ENCODE measurements around the gene ADAM12. TPM values are rescaled to one million over a fixed set of nuclear protein-coding genes. Genes with fewer than 3 reads are reported as not detected.
A peak's percentile ranks its signal among the peaks of the same experiment; 100 is the strongest.

The ADAM12 gene
- total RNA-seq, 1 experiment from 2014 or later, result not detected

DNA sequence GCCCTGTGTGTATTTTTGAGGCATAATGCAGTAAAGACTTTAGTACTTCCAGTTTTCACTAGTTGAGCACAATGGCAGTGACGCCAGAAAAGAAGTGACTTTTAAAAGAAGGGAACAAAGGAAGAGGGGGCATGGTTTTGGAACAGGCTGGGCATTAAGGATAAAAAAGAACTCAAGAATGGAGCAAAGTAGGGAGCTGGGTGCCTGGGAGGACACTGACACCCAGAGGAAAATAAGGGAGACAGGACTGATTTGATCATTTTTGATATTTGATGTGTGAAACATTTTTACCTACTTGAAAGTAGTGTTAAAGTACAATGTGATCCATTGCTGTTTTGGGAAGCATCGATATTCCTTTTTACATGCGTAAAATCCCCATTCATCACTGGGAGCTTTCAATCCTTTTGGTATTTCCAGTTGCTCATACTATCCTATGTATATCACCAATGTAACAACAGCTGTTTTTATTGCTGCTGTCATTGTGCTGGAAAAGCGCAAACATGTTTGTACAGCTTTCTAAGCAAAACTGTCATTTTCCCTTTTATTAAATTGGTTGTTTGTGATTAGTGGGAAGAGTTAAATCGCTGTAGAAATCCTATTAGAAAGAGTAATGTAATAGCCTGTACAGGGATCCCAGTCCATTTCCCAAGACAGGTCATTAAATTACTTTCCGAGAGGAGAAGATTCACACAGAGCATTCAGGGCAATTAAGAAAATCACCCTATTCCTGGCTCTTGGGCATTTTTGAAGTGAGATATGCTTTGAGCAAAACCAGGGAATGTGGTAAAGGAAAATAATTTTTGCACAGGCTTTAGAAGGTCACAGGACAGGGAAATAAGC is 85.2 kb downstream of the ADAM12 start:
- Histone ChIP-seq H3K4me2 (ENCODE audit: low read length) (no peak overlapping the region), H3K79me2 (ENCODE audit: insufficient read depth, low read length) (no peaks in the 10 kb centered on the region), H3K9me3 (ENCODE audit: control insufficient read depth in 1 of 2, insufficient read depth in 1 of 2, low read depth in 1 of 2, low read length in 2 of 2) (no peaks in the 10 kb centered on the region), H3K9ac (ENCODE audit: low read length) (no peak overlapping the region), H3K4me3 (replicated peaks in 1 of 2; ENCODE audit: low read depth in 1 of 2, low read length in 2 of 2) (no peak overlapping the region), H3K36me3 (ENCODE audit: control insufficient read depth in 1 of 2, insufficient read depth in 2 of 2, low read length in 2 of 2) (no peaks in the 10 kb centered on the region), H3K27me3 (ENCODE audit: insufficient read depth, low read length) (peaks cover 62% of the 10 kb centered on the region), H4K20me1 (ENCODE audit: insufficient read depth) (no peaks in the 10 kb centered on the region), H2AFZ (ENCODE audit: low read depth, low read length, poor library complexity, severe bottlenecking) (no peak overlapping the region), H3K27ac (ENCODE audit: low read depth, low read length) (no peak overlapping the region), H3K9me2 (ENCODE audit: insufficient read depth) (no peaks in the 10 kb centered on the region), H3K4me1 (ENCODE audit: control insufficient read depth in 1 of 2, insufficient read depth in 2 of 2, low read length in 2 of 2) (no peaks in the 10 kb centered on the region)
- DNase-seq (ENCODE audit: low read depth, low spot score) (no peak), ATAC-seq (no peak)
- TF ChIP-seq EZH2phosphoT487 (IDR thresholded peaks at IDR 0.05; ENCODE audit: borderline replicate concordance) (no peak), RAD21 (IDR thresholded peaks at IDR 0.05; ENCODE audit: low read depth) (peak; percentile 37)
- TF ChIP-seq, protein P1, sequence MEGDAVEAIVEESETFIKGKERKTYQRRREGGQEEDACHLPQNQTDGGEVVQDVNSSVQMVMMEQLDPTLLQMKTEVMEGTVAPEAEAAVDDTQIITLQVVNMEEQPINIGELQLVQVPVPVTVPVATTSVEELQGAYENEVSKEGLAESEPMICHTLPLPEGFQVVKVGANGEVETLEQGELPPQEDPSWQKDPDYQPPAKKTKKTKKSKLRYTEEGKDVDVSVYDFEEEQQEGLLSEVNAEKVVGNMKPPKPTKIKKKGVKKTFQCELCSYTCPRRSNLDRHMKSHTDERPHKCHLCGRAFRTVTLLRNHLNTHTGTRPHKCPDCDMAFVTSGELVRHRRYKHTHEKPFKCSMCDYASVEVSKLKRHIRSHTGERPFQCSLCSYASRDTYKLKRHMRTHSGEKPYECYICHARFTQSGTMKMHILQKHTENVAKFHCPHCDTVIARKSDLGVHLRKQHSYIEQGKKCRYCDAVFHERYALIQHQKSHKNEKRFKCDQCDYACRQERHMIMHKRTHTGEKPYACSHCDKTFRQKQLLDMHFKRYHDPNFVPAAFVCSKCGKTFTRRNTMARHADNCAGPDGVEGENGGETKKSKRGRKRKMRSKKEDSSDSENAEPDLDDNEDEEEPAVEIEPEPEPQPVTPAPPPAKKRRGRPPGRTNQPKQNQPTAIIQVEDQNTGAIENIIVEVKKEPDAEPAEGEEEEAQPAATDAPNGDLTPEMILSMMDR (IDR thresholded peaks at IDR 0.05 in 2 of 3, conservative IDR thresholded peaks at IDR 0.05 in 1 of 3; ENCODE audit: borderline replicate concordance in 1 of 3, insufficient read depth in 1 of 3, low read depth in 2 of 3, low read length in 2 of 3), result peak in 2 of 3 experiments; percentile 9 to 18; a peak in 1 of 6 replicates
- CTCF ChIA-PET, result no interaction called here
- RAD21 ChIA-PET (ENCODE audit: low non-redundant PET in 1 of 2, low total read pairs in 2 of 2, uncharacterized antibody in 2 of 2, unreplicated experiment in 2 of 2), result no interaction called here
- POLR2A ChIA-PET, result no interaction called here
- no TSS peak for BruUV-seq (replicated peaks)
- intact Hi-C loops (cut with micrococcal nuclease), result no loop called here

GRCh38 chr10:126302476-126302756 is 85.9 kb downstream of the ADAM12 start:
- DNase-seq (ENCODE audit: low read depth, low spot score) (no peak), ATAC-seq (no peak)
- Histone ChIP-seq H3K27me3 (ENCODE audit: insufficient read depth, low read length) (peaks cover 62% of the 10 kb centered on the region), H3K9me2 (ENCODE audit: insufficient read depth) (no peaks in the 10 kb centered on the region), H3K4me2 (ENCODE audit: low read length) (no peak overlapping the region), H3K79me2 (ENCODE audit: insufficient read depth, low read length) (no peaks in the 10 kb centered on the region), H3K9ac (ENCODE audit: low read length) (no peak overlapping the region), H3K9me3 (ENCODE audit: control insufficient read depth in 1 of 2, insufficient read depth in 1 of 2, low read depth in 1 of 2, low read length in 2 of 2) (no peaks in the 10 kb centered on the region), H4K20me1 (ENCODE audit: insufficient read depth) (no peaks in the 10 kb centered on the region), H2AFZ (ENCODE audit: low read depth, low read length, poor library complexity, severe bottlenecking) (no peak overlapping the region), H3K27ac (ENCODE audit: low read depth, low read length) (no peak overlapping the region), H3K36me3 (ENCODE audit: control insufficient read depth in 1 of 2, insufficient read depth in 2 of 2, low read length in 2 of 2) (no peaks in the 10 kb centered on the region), H3K4me3 (replicated peaks in 1 of 2; ENCODE audit: low read depth in 1 of 2, low read length in 2 of 2) (no peak overlapping the region), H3K4me1 (ENCODE audit: control insufficient read depth in 1 of 2, insufficient read depth in 2 of 2, low read length in 2 of 2) (no peaks in the 10 kb centered on the region)
- BruUV-seq (replicated peaks), result no TSS peak
- ChIA-PET POLR2A (no interaction called here), CTCF (no interaction called here), RAD21 (ENCODE audit: low non-redundant PET in 1 of 2, low total read pairs in 2 of 2, uncharacterized antibody in 2 of 2, unreplicated experiment in 2 of 2) (no interaction called here)
- intact Hi-C loops (cut with micrococcal nuclease), result no loop called here
- no peak for TF ChIP-seq ZNF274 (IDR thresholded peaks at IDR 0.05; ENCODE audit: low read depth, low read length)
- no peak for TF ChIP-seq SIN3A (IDR thresholded peaks at IDR 0.05; ENCODE audit: low read depth)
- no peak for TF ChIP-seq ZFX (IDR thresholded peaks at IDR 0.05)
- TF ChIP-seq EGR1 (IDR thresholded peaks at IDR 0.05; ENCODE audit: low read depth), result no peak
- TF ChIP-seq SP1 (IDR thresholded peaks at IDR 0.05; ENCODE audit: low read depth), result no peak
- no peak for TF ChIP-seq CEBPB (IDR thresholded peaks at IDR 0.05; ENCODE audit: low read depth)
- no peak for TF ChIP-seq POLR2A (IDR thresholded peaks at IDR 0.05; ENCODE audit: borderline replicate concordance, extremely low read depth, insufficient read depth, insufficient read length)
- no peak for TF ChIP-seq EZH2 (IDR thresholded peaks at IDR 0.05)
- TF ChIP-seq FOSL1 (IDR thresholded peaks at IDR 0.05; ENCODE audit: low read depth), result no peak
- no peak for TF ChIP-seq ZBTB33 (IDR thresholded peaks at IDR 0.05; ENCODE audit: extremely low read depth, insufficient replicate concordance, low read length)
- TF ChIP-seq POLR2AphosphoS5 (IDR thresholded peaks at IDR 0.05; ENCODE audit: low read depth, low read length), result no peak
- TF ChIP-seq ELF1 (IDR thresholded peaks at IDR 0.05; ENCODE audit: borderline replicate concordance, low read depth), result no peak
- TF ChIP-seq YY1 (IDR thresholded peaks at IDR 0.05; ENCODE audit: extremely low read depth, insufficient replicate concordance, low read depth, low read length), result no peak
- TF ChIP-seq JUND (IDR thresholded peaks at IDR 0.05), result no peak
